HG03439 (cell line): Measurements from ENCODE around the gene YWHAG.
"Not testable (repeated sequence)": the region's sequence is repeated elsewhere in the genome, so short reads cannot be mapped to it uniquely, and the experiment has no call there.

ENCODE experiments used
- ATAC-seq: cut with Tn5 transposase; IDR thresholded peaks from one replicate; pipeline ENCODE4 v1.9.1; 2021; ENCODE audit warnings: mild to moderate bottlenecking, moderate library complexity; ENCODE audit not compliant: unreplicated experiment

Gene YWHAG

GRCh38 chr7:76380623-76380966 is 21.8 kb upstream of the YWHAG start:
- no peak for ATAC-seq

GRCh38 chr7:76377186-76377918 is 18.6 kb upstream of the YWHAG start:
- no peak for ATAC-seq

- no peak for ATAC-seq
These were observed 16.5 kb upstream of the YWHAG start for GRCh38 chr7:76375251-76375650.

GRCh38 chr7:76372984-76373833 is 14.4 kb upstream of the YWHAG start:
- ATAC-seq, result no peak

- ATAC-seq, result no peak
These were observed 12.6 kb upstream of the YWHAG start for GRCh38 chr7:76371396-76371795.

- no peak for ATAC-seq
These were observed 10.2 kb upstream of the YWHAG start for GRCh38 chr7:76369018-76369417.

GRCh38 chr7:76368190-76368589 is 9.4 kb upstream of the YWHAG start:
- no peak for ATAC-seq

- ATAC-seq, result no peak
These were observed 5.4 kb upstream of the YWHAG start for GRCh38 chr7:76364198-76364584.

GRCh38 chr7:76363754-76364153 is 5.0 kb upstream of the YWHAG start:
- ATAC-seq, result not testable (repeated sequence)

GRCh38 chr7:76359978-76360638 is 1.3 kb upstream of the YWHAG start:
- no peak for ATAC-seq

GRCh38 chr7:76359111-76359977 is 553 bp upstream of the YWHAG start:
- ATAC-seq, result peak; percentile 88

GRCh38 chr7:76358011-76358480 is 745 bp downstream of the YWHAG start:
- peak; percentile 33 for ATAC-seq

GRCh38 chr7:76357475-76358010 is 1.2 kb downstream of the YWHAG start:
- ATAC-seq, result no peak

GRCh38 chr7:76356823-76357222 is 2.0 kb downstream of the YWHAG start:
- ATAC-seq, result no peak

- ATAC-seq, result no peak
These were observed 2.7 kb downstream of the YWHAG start for GRCh38 chr7:76356115-76356514.

GRCh38 chr7:76354981-76355730 is 3.6 kb downstream of the YWHAG start:
- ATAC-seq, result no peak

- ATAC-seq, result no peak
These were observed 4.3 kb downstream of the YWHAG start for GRCh38 chr7:76354516-76354915.

GRCh38 chr7:76353744-76354143 is 5.0 kb downstream of the YWHAG start:
- ATAC-seq, result no peak

GRCh38 chr7:76352193-76352592 is 6.6 kb downstream of the YWHAG start:
- ATAC-seq, result no peak

- ATAC-seq, result no peak
These were observed 7.4 kb downstream of the YWHAG start for GRCh38 chr7:76351372-76351771.
